K562 (cell line): ENCODE measurements around the gene JAM2. TPM values are rescaled to one million over a fixed set of nuclear protein-coding genes. Genes with fewer than 3 reads are reported as not detected.

Experiments used
- ATAC-seq: fragments of 200-7000 bp; cut with Tn5 transposase; 3 replicates; pipeline ENCODE4 v1.9.1; 2020; ENCODE audit warnings: moderate library complexity
- BruUV-seq: library from RNA; stranded (reverse); fragments of 400-500 nt; replicated peaks from 2 replicates; lab custom pipeline; 2021; lab: Mats Ljungman, UMichigan
- CTCF ChIA-PET: fragments of 300-600 bp; formaldehyde crosslinking; extraction: SDS; loops from one replicate; lab custom pipeline; 2021; ENCODE audit warnings: low intra/inter-chr PET ratio; lab: Yijun Ruan, JAX
- POLR2A ChIA-PET: fragments of 300-600, 350-650 bp; sonication (Branson Sonifier 250); formaldehyde crosslinking; extraction: SDS; loops from one replicate; lab custom pipeline; 2021; ENCODE audit warnings: antibody characterized with exemption, inconsistent platforms; lab: Yijun Ruan, JAX
- DNase-seq, 4 experiments: peaks; one replicate each; pipeline versions ENCODE4 v3.0.0 to v3.0.0-alpha.2; 2011 to 2018; ENCODE audit warnings: low spot score in 3 of 4, mixed read lengths in 3 of 4; ENCODE audit errors: extremely low read depth in 1 of 4
- FAIRE-seq: peaks from 2 replicates; lab custom pipeline; 2011; peaks lifted over from hg19 to GRCh38; lab: Jason Lieb, UNC
- H2AFZ ChIP-seq: 2 replicates; pipeline ENCODE4 v1.6.0; 2011; ENCODE audit warnings: low read depth, low read length, control low read depth, inconsistent platforms
- H3K27ac ChIP-seq: fragments of 200-600 bp; 3 replicates; pipeline ENCODE4 v1.8.0; 2011; ENCODE audit warnings: low read depth, mild to moderate bottlenecking, control low read depth, inconsistent platforms, low read length, moderate library complexity, mixed read lengths; ENCODE audit errors: extremely low read depth
- H3K27me3 ChIP-seq, 2 experiments: fragments of 300-600 bp in 1 of 2; 2 replicates in 1 of 2; 3 replicates in 1 of 2; pipeline versions ENCODE4 v1.6.0 to v1.8.0; 2011; ENCODE audit warnings: inconsistent platforms in 2 of 2, low read length in 2 of 2, mild to moderate bottlenecking in 1 of 2, mixed read lengths in 1 of 2, moderate library complexity in 1 of 2; ENCODE audit not compliant: control insufficient read depth in 2 of 2, insufficient read depth in 2 of 2
- H3K36me3 ChIP-seq: fragments of 300-600 bp; 3 replicates; pipeline ENCODE4 v1.8.0; 2011; ENCODE audit warnings: mild to moderate bottlenecking, low read length, inconsistent platforms; ENCODE audit not compliant: control insufficient read depth, insufficient read depth
- H3K4me1 ChIP-seq, 2 experiments: fragments of 200-600 bp in 1 of 2; replicated peaks in 1 of 2; 2 replicates in 1 of 2; 3 replicates in 1 of 2; pipeline versions ENCODE4 v1.5.1 to v1.8.0; 2011; ENCODE audit warnings: inconsistent platforms in 2 of 2, low read length in 2 of 2, mild to moderate bottlenecking in 1 of 2, mixed read lengths in 1 of 2, moderate library complexity in 1 of 2; ENCODE audit not compliant: control insufficient read depth in 2 of 2, insufficient read depth in 2 of 2
- H3K4me2 ChIP-seq: 2 replicates; pipeline ENCODE4 v1.6.1; 2011; ENCODE audit warnings: low read length, control low read depth, inconsistent platforms, mixed read lengths; ENCODE audit not compliant: insufficient read depth
- H3K4me3 ChIP-seq: fragments of 200-600 bp; sonication (generic), shearing (Covaris generic); 2 replicates; pipeline ENCODE4 v1.5.1; 2016; ENCODE audit warnings: control low read depth, inconsistent platforms
- H3K79me2 ChIP-seq: fragments of 200-600 bp; 3 replicates; pipeline ENCODE4 v1.8.0; 2011; ENCODE audit warnings: low read length, inconsistent platforms; ENCODE audit not compliant: control insufficient read depth, insufficient read depth
- H3K9ac ChIP-seq, 2 experiments: 2 replicates each; pipeline versions ENCODE4 v1.6.0 to v1.6.1; 2011; ENCODE audit warnings: low read depth in 2 of 2, low read length in 2 of 2, control low read depth in 1 of 2, inconsistent platforms in 1 of 2, mild to moderate bottlenecking in 1 of 2, mixed read lengths in 1 of 2; ENCODE audit not compliant: insufficient read depth in 1 of 2
- H3K9me1 ChIP-seq: one replicate; pipeline ENCODE4 v1.6.0; 2011; ENCODE audit warnings: inconsistent platforms, mild to moderate bottlenecking, low read length, moderate library complexity; ENCODE audit not compliant: control insufficient read depth, insufficient read depth
- H3K9me3 ChIP-seq: replicated peaks from 2 replicates; pipeline ENCODE4 v1.5.1; 2011; ENCODE audit warnings: low read depth, low read length, inconsistent platforms; ENCODE audit not compliant: control insufficient read depth, insufficient read depth
- H4K20me1 ChIP-seq: replicated peaks from 2 replicates; pipeline ENCODE4 v1.6.1; 2011; ENCODE audit warnings: low read length, inconsistent platforms, mixed read lengths; ENCODE audit not compliant: control insufficient read depth, insufficient read depth
- C11orf30 ChIP-seq: fragments of 450-650 bp; IDR thresholded peaks from 2 replicates; pipeline ENCODE4 v1.6.1; 2016; ENCODE audit warnings: low read depth, mild to moderate bottlenecking
- CEBPG ChIP-seq, 3 experiments: fragments of 200-800 bp in 1 of 3; sonication (Bioruptor generic) in 1 of 3; sonication (generic) in 1 of 3; formaldehyde crosslinking in 1 of 3; IDR thresholded peaks in 2 of 3; conservative IDR thresholded peaks in 1 of 3; 2 replicates each; pipeline versions ENCODE4 v1.6.1 to v1.8.0; 2016 to 2022; ENCODE audit warnings: missing compliant biosample characterization in 2 of 3, missing genetic modification characterization in 2 of 3, mild to moderate bottlenecking in 1 of 3, missing genetic modification reagents in 1 of 3
- CUX1 ChIP-seq: fragments of 200-800 bp; sonication (Bioruptor generic); IDR thresholded peaks from 2 replicates; pipeline ENCODE4 v1.6.1; 2016; ENCODE audit warnings: missing genetic modification characterization, missing compliant biosample characterization
- E2F8 ChIP-seq: fragments of 450-650 bp; IDR thresholded peaks from 2 replicates; pipeline ENCODE4 v1.7.1; 2018; ENCODE audit warnings: mild to moderate bottlenecking, low read depth; ENCODE audit not compliant: partially characterized antibody
- MITF ChIP-seq: IDR thresholded peaks from 2 replicates; pipeline ENCODE4 v1.6.1; 2014; ENCODE audit warnings: antibody characterized with exemption
- MTF1 ChIP-seq: fragments of 250-450 bp; sonication (Bioruptor Pico); IDR thresholded peaks from 2 replicates; pipeline ENCODE4 v1.9.0; 2021; ENCODE audit warnings: moderate library complexity, mild to moderate bottlenecking, inconsistent platforms, borderline replicate concordance
- NFE2 ChIP-seq: IDR thresholded peaks from 2 replicates; pipeline ENCODE4 v1.6.1; 2014; ENCODE audit warnings: antibody characterized with exemption, low read depth
- ZNF3 ChIP-seq: fragments of 250-450 bp; sonication (Bioruptor Pico); IDR thresholded peaks from 2 replicates; pipeline ENCODE4 v1.5.0; 2021; ENCODE audit warnings: mild to moderate bottlenecking, moderate library complexity
- ZNF316 ChIP-seq: fragments of 450-650 bp; IDR thresholded peaks from 2 replicates; pipeline ENCODE4 v1.6.1; 2016
- ZNF511 ChIP-seq: sonication (generic); formaldehyde crosslinking; IDR thresholded peaks from 2 replicates; pipeline ENCODE4 v1.8.0; 2022; ENCODE audit warnings: mild to moderate bottlenecking, missing genetic modification reagents
- WGBS: fragments of 100-300 bp; shearing (Covaris generic); methylation state at CpG from one replicate; pipeline ENCODE4 v1.1.6; 2016; ENCODE audit warnings: low coverage, mixed read lengths; ENCODE audit not compliant: insufficient coverage; ENCODE audit errors: missing lambda C conversion rate; 5-methylcytosine and 5-hydroxymethylcytosine counted together
- in situ Hi-C: fragments of 300-500 bp; cut with MboI; formaldehyde crosslinking; loops from 4 replicates; pipeline ENCODE4 v1.15.0; 2018; ENCODE audit warnings: inconsistent platforms, mixed read lengths
- intact Hi-C: fragments of 100-400 bp; cut with micrococcal nuclease; formaldehyde crosslinking; loops from 2 replicates; pipeline ENCODE4 v1.14.2; 2022
- polyA plus RNA-seq, 8 experiments: library from polyadenylated mRNA; depleted of rRNA in 4 of 8; stranded (reverse) in 5 of 8; unstranded in 3 of 8; fragments of >200 nt; fragmentation: Nextera tagmentation in 2 of 8; fragmentation: Illumina TruSeq in 1 of 8; extraction: Ambion mirVana in 2 of 8; extraction: Trizol in 1 of 8; gene quantifications; 2 replicates each; pipeline versions ENCODE4 v1.2.1 to v1.2.3, GENCODE V29; 2011 to 2014; ENCODE audit warnings: inconsistent platforms in 1 of 8, missing spikeins in 1 of 8
- total RNA-seq, 7 experiments: library from RNA; depleted of rRNA in 6 of 7; stranded (reverse); fragments of >200 nt in 6 of 7; fragmentation: Illumina TruSeq in 2 of 7; extraction: Trizol in 2 of 7; gene quantifications; 2 replicates each; pipeline versions ENCODE4 v1.2.1 to v1.2.3, GENCODE V29; 2011 to 2021; ENCODE audit warnings: low replicate concordance in 1 of 7

Gene JAM2
- total and polyA plus RNA-seq, 9 of the 15 experiments (the other 6 are each of a cell fraction or from before 2014, with no cell fraction given): 0.03 to 0.08 (median 0.07) TPM; not detected in 6

GRCh38 chr21:25717491-25718147, 78.6 kb downstream of the JAM2 start:
- peaks cover 9% of the 10 kb centered on the region for H3K36me3 ChIP-seq
- H3K79me2 ChIP-seq: no peaks in the 10 kb centered on the region
- POLR2A ChIA-PET: interaction anchor here (0.6 to 2.1 kb wide), 5 partner anchors 9 to 49 kb away, joined by 3 to 10 read pairs (median 6); partner anchors contain the start of genes ATP5PF and GABPA
- H4K20me1 ChIP-seq: no peaks in the 10 kb centered on the region; the same call in 1 of the 2 replicates
- intact Hi-C loops (no loop called here), in situ Hi-C loops (no loop called here)
- CTCF ChIA-PET: no interaction called here
- H3K27ac ChIP-seq: peak overlapping the region; percentile 10; the same call in 2 of the 3 replicates
- no peak overlapping the region for H2AFZ ChIP-seq
- H3K27me3 ChIP-seq: no peaks in the 10 kb centered on the region
- H3K4me1 ChIP-seq: peaks cover 0 to 9% of the 10 kb centered on the region in 2 experiments; a peak in 3 of 5 replicates
- DNase-seq (peak; percentile 44 to 77 (median 56)), ATAC-seq (peak; percentile 85), FAIRE-seq (peak; percentile 84)
- no TSS peak for BruUV-seq
- no peak overlapping the region for H3K4me3 ChIP-seq
- WGBS: 60% methylated on average over 5 of the region's 5 CpGs
- H3K9me3 ChIP-seq: no peaks in the 10 kb centered on the region
- no peak overlapping the region for H3K9ac ChIP-seq
- peaks cover 3% of the 10 kb centered on the region for H3K9me1 ChIP-seq
- no peak overlapping the region; the same call in 1 of the 2 replicates for H3K4me2 ChIP-seq
- TF ChIP-seq NFE2 (peak; percentile 83), ZNF3 (CRISPR knock-in tag) (no peak), CUX1 (no peak), MITF (no peak), ZNF316 (peak; percentile 52; the same call in 1 of the 2 replicates), C11orf30 (peak; percentile 78), MTF1 (CRISPR knock-in tag) (no peak), ZNF511 (CRISPR knock-in tag) (no peak), CEBPG (CRISPR knock-in tag; IDR thresholded peaks at IDR 0.05) (no peak), CEBPG (tag; conservative IDR thresholded peaks at IDR 0.05 in 1 of 2, IDR thresholded peaks at IDR 0.05 in 1 of 2) (peak in 1 of 2 experiments; percentile 51; a peak in 1 of 4 replicates), E2F8 (no peak)
